Ovary (tissue), 9 donors: ENCODE results near the gene KANTR. TPM values are rescaled to one million over a fixed set of nuclear protein-coding genes. Genes with fewer than 3 reads are reported as not detected.

ENCODE experiments used
- DNase-seq, 5 donors: peaks; one replicate each; pipeline ENCODE4 v3.0.0-alpha.2; 2019 to 2020
- H3K27ac ChIP-seq, 2 donors: fragments of 200-600 bp; one replicate each; pipeline versions ENCODE4 v1.5.1 to v1.8.0; 2019 to 2022
- H3K27me3 ChIP-seq: fragments of 200-600 bp; one replicate; pipeline ENCODE4 v1.8.0; 2022
- H3K36me3 ChIP-seq: fragments of 200-600 bp; sonication (generic); one replicate; pipeline ENCODE4 v1.5.1; 2019
- H3K4me1 ChIP-seq: one replicate; pipeline ENCODE4 v1.8.1; 2013; ENCODE audit warnings: mild to moderate bottlenecking, moderate library complexity; ENCODE audit not compliant: insufficient read depth
- H3K4me3 ChIP-seq: fragments of 200-600 bp; sonication (generic); one replicate; pipeline ENCODE4 v1.5.1; 2017
- H3K9me3 ChIP-seq, 2 donors: fragments of 200-600 bp in 1 of 2; sonication (generic) in 1 of 2; one replicate each; pipeline versions ENCODE4 v1.5.1 to v1.8.1; 2013 to 2019; ENCODE audit warnings: mild to moderate bottlenecking in 1 of 2, moderate library complexity in 1 of 2
- CTCF ChIP-seq, 3 donors: fragments of 450-650 bp in 2 of 3; fragments of 200-600 bp in 1 of 3; IDR thresholded peaks; one replicate each; pipeline versions ENCODE4 v1.5.1 to v1.8.0; 2016 to 2022; ENCODE audit warnings: antibody characterized with exemption in 3 of 3, mild to moderate bottlenecking in 1 of 3
- EP300 ChIP-seq: sonication (generic); formaldehyde crosslinking; IDR thresholded peaks from one replicate; pipeline ENCODE4 v1.6.1; 2017; ENCODE audit warnings: antibody characterized with exemption
- POLR2A ChIP-seq: fragments of 450-650 bp; IDR thresholded peaks from one replicate; pipeline ENCODE4 v1.6.1; 2017; ENCODE audit warnings: antibody characterized with exemption, mild to moderate bottlenecking, moderate library complexity
- WGBS, 3 donors: extraction: QIAGEN DNeasy Blood & Tissue Kit in 1 of 3; methylation state at CpG; one replicate each; pipeline versions ENCODE4 v1.1.5 to v1.1.7; 2013 to 2017; 5-methylcytosine and 5-hydroxymethylcytosine counted together
- intact Hi-C, 4 donors: fragments of 100-400 bp; cut with DNase I; formaldehyde crosslinking; loops; one replicate each; pipeline versions ENCODE4 v1.11.0 to v1.15.1; 2022 to 2023
- polyA plus RNA-seq, 2 donors: library from polyadenylated mRNA; stranded (reverse); fragments of 200-250 nt in 1 of 2; fragments of 350-450 nt in 1 of 2; fragmentation: Illumina TruSeq in 1 of 2; extraction: RNeasy Lipid Tissue Mini Kit (QIAGEN cat#74804) in 1 of 2; gene quantifications; one replicate each; pipeline ENCODE4 v1.2.3, GENCODE V29; 2013 to 2014
- total RNA-seq, 7 donors: library from RNA; depleted of rRNA in 2 of 7; stranded (reverse); fragments of >200 nt in 2 of 7; fragmentation: NEBNext Ultra II Directional in 3 of 7; extraction: Animal tissue kit (Norgen Biotek cat#: 25700) in 3 of 7; gene quantifications; one replicate each; pipeline versions ENCODE4 v1.1.0 to v1.2.4, GENCODE V29; 2016 to 2023
- donor health status: DM: no; HTN: no; CAD: no; lungs with moderate emphysema.
- donor health status: DM: no; HTN: no; CAD: no.
- donor health status: Bipolar disorder and iron deficiency.
- donor health status: DM: yes; HTN: yes; CAD: no.
- donor health status: DM: no; HTN: no; CAD: no.
- donor health status: DM: yes; HTN: yes; CAD: no.

The KANTR gene
- total and polyA plus RNA-seq, 9 donors: 7.5 to 21.0 (median 14.2) TPM

GRCh38 chrX:53075011-53075410, 18.9 kb upstream of the KANTR start:
- Histone ChIP-seq H3K27ac (no peak overlapping the region), H3K9me3 (no peaks in the 10 kb centered on the region), H3K4me1 (peaks cover 2% of the 10 kb centered on the region), H3K36me3 (no peaks in the 10 kb centered on the region), H3K27me3 (no peaks in the 10 kb centered on the region), H3K4me3 (no peak overlapping the region)
- intact Hi-C loops: no loop called here
- 77 to 81% (median 80%) methylated on average over 7 of the region's 7 CpGs for WGBS, 3 donors
- TF ChIP-seq CTCF (IDR thresholded peaks at IDR 0.05) (no peak), EP300 (no peak), POLR2A (no peak)
- no peak for DNase-seq

- WGBS, 3 donors: 92 to 96% (median 95%) methylated on average over 21 of the region's 21 CpGs
- DNase-seq: no peak
- Histone ChIP-seq H3K27ac (no peak overlapping the region), H3K36me3 (no peaks in the 10 kb centered on the region), H3K27me3 (no peaks in the 10 kb centered on the region), H3K9me3 (no peaks in the 10 kb centered on the region), H3K4me1 (peaks cover 2% of the 10 kb centered on the region), H3K4me3 (no peak overlapping the region)
- intact Hi-C loops: no loop called here
- TF ChIP-seq EP300: no peak
Measured at GRCh38 chrX:53076671-53077070, 17.3 kb upstream of the KANTR start.

GRCh38 chrX:53077207-53078197, 16.4 kb upstream of the KANTR start:
- peak in 1 of 5 donors; percentile 55 for DNase-seq

GRCh38 chrX:53078943-53079342, 15.0 kb upstream of the KANTR start:
- H3K27ac ChIP-seq: no peak overlapping the region
- TF ChIP-seq CTCF (IDR thresholded peaks at IDR 0.05): no peak
- no peak for TF ChIP-seq EP300
- no peak for TF ChIP-seq POLR2A

More at GRCh38 chrX:53077207-53078197, 16.4 kb upstream of the KANTR start:
- Histone ChIP-seq H3K9me3 (no peaks in the 10 kb centered on the region), H3K4me1 (peaks cover 2% of the 10 kb centered on the region), H3K27me3 (no peaks in the 10 kb centered on the region), H3K36me3 (no peaks in the 10 kb centered on the region), H3K27ac (no peak overlapping the region), H3K4me3 (no peak overlapping the region)
- WGBS, 3 donors: 85 to 87% (median 86%) methylated on average over 26 to 27 of the region's 27 CpGs
- intact Hi-C loops: no loop called here
- TF ChIP-seq EP300: no peak
- no peak for TF ChIP-seq CTCF (IDR thresholded peaks at IDR 0.05)
- TF ChIP-seq POLR2A: no peak

More at GRCh38 chrX:53078943-53079342, 15.0 kb upstream of the KANTR start:
- no peaks in the 10 kb centered on the region for H3K9me3 ChIP-seq
- DNase-seq: no peak
- no peaks in the 10 kb centered on the region for H3K36me3 ChIP-seq
- WGBS, 3 donors: 84 to 96% (median 88%) methylated on average over 1 of the region's 1 CpG
- no peaks in the 10 kb centered on the region for H3K27me3 ChIP-seq
- intact Hi-C loops: no loop called here
- H3K4me3 ChIP-seq: no peak overlapping the region
- H3K4me1 ChIP-seq: no peaks in the 10 kb centered on the region
